Loucy (cell line): ENCODE results near the gene SNCG.
"Not testable (repeated sequence)": the region's sequence is repeated elsewhere in the genome, so short reads cannot be mapped to it uniquely, and the experiment has no call there.

Source experiments
- H2AFZ ChIP-seq: fragments of 200-600 bp; sonication (generic); 2 replicates; pipeline ENCODE4 v1.6.0; 2016; ENCODE audit warnings: antibody characterized with exemption, mild to moderate bottlenecking, low read length, moderate library complexity
- H3F3A ChIP-seq: fragments of 200-600 bp; 2 replicates; pipeline ENCODE4 v1.6.0; 2016; ENCODE audit warnings: antibody characterized with exemption, low read depth, mild to moderate bottlenecking
- H3K27me3 ChIP-seq: fragments of 200-600 bp; sonication (generic); 2 replicates; pipeline ENCODE4 v1.6.1; 2014; ENCODE audit warnings: low read length, mild to moderate bottlenecking; ENCODE audit not compliant: insufficient read depth, poor library complexity, severe bottlenecking
- H3K36me3 ChIP-seq: fragments of 200-600 bp; sonication (generic); 2 replicates; pipeline ENCODE4 v1.6.1; 2016; ENCODE audit warnings: low read length; ENCODE audit not compliant: insufficient read depth
- H3K4me1 ChIP-seq: fragments of 200-600 bp; sonication (generic); 2 replicates; pipeline ENCODE4 v1.5.1; 2014; ENCODE audit warnings: low read length, mild to moderate bottlenecking; ENCODE audit not compliant: insufficient read depth, poor library complexity, severe bottlenecking
- H3K4me2 ChIP-seq: fragments of 200-600 bp; sonication (generic); 2 replicates; pipeline ENCODE4 v1.6.0; 2014; ENCODE audit warnings: antibody characterized with exemption, low read length, low read depth, mild to moderate bottlenecking; ENCODE audit not compliant: poor library complexity, severe bottlenecking
- H3K4me3 ChIP-seq: fragments of 200-600 bp; sonication (generic); 2 replicates; pipeline ENCODE4 v1.5.1; 2014; ENCODE audit warnings: low read length, mild to moderate bottlenecking, mixed read lengths; ENCODE audit not compliant: poor library complexity, severe bottlenecking
- H3K79me2 ChIP-seq: fragments of 200-600 bp; sonication (generic); 2 replicates; pipeline ENCODE4 v1.6.1; 2014; ENCODE audit warnings: low read length; ENCODE audit not compliant: insufficient read depth
- H3K9ac ChIP-seq: fragments of 200-600 bp; sonication (generic); 2 replicates; pipeline ENCODE4 v1.6.0; 2014; ENCODE audit warnings: mild to moderate bottlenecking, low read depth, low read length, moderate library complexity; ENCODE audit not compliant: poor library complexity, severe bottlenecking
- H3K9me2 ChIP-seq: fragments of 200-600 bp; sonication (generic); replicated peaks from 2 replicates; pipeline ENCODE4 v1.6.1; 2016; ENCODE audit warnings: low read depth, low read length, mixed read lengths
- H3K9me3 ChIP-seq: fragments of 200-600 bp; sonication (generic); 2 replicates; pipeline ENCODE4 v1.6.1; 2014; ENCODE audit warnings: mild to moderate bottlenecking, antibody characterized with exemption, low read length, low read depth; ENCODE audit not compliant: insufficient read depth
- H4K20me1 ChIP-seq: fragments of 200-600 bp; sonication (generic); 2 replicates; pipeline ENCODE4 v1.6.0; 2014; ENCODE audit warnings: antibody characterized with exemption, low read length, mild to moderate bottlenecking; ENCODE audit not compliant: insufficient read depth, poor library complexity, severe bottlenecking
- EZH2phosphoT487 ChIP-seq: fragments of 200-600 bp; IDR thresholded peaks from 2 replicates; pipeline ENCODE4 v1.6.1; 2018; ENCODE audit warnings: antibody characterized with exemption, mild to moderate bottlenecking, moderate library complexity, borderline replicate concordance
- TF ChIP-seq, protein P1 (sequence below): fragments of 200-600 bp; sonication (generic); conservative IDR thresholded peaks from 2 replicates; pipeline ENCODE4 v1.5.1; 2014; ENCODE audit warnings: mild to moderate bottlenecking, antibody characterized with exemption, low read length

The SNCG gene

DNA sequence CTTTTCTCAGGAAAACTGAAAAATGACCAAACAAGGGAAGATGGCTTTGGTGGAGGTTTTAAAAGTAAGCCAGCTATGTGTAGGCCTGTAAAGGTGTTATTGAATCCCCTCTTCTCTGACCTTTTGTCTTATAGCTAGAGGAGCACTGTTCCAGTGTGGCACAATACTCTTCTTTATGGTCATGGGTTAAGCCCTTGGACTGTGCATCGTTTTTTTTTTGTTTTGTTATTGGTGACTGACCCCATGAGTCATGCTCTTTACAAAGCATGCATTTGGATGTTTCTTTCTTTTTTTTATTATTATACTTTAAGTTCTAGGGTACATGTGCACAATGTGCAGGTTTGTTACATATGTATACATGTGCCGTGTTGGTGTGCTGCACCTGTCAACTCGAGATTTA, 42.1 kb downstream of the SNCG start:
- Histone ChIP-seq H3K9me2 (no peaks in the 10 kb centered on the region), H3K9me3 (no peaks in the 10 kb centered on the region), H3K4me2 (no peak overlapping the region), H3K27me3 (no peaks in the 10 kb centered on the region), H4K20me1 (no peaks in the 10 kb centered on the region), H3K36me3 (no peaks in the 10 kb centered on the region), H3F3A (no peaks in the 10 kb centered on the region), H2AFZ (no peak overlapping the region), H3K4me1 (no peaks in the 10 kb centered on the region), H3K4me3 (no peak overlapping the region), H3K9ac (no peak overlapping the region), H3K79me2 (no peaks in the 10 kb centered on the region)
- no peak for TF ChIP-seq EZH2phosphoT487
- TF ChIP-seq, protein P1, sequence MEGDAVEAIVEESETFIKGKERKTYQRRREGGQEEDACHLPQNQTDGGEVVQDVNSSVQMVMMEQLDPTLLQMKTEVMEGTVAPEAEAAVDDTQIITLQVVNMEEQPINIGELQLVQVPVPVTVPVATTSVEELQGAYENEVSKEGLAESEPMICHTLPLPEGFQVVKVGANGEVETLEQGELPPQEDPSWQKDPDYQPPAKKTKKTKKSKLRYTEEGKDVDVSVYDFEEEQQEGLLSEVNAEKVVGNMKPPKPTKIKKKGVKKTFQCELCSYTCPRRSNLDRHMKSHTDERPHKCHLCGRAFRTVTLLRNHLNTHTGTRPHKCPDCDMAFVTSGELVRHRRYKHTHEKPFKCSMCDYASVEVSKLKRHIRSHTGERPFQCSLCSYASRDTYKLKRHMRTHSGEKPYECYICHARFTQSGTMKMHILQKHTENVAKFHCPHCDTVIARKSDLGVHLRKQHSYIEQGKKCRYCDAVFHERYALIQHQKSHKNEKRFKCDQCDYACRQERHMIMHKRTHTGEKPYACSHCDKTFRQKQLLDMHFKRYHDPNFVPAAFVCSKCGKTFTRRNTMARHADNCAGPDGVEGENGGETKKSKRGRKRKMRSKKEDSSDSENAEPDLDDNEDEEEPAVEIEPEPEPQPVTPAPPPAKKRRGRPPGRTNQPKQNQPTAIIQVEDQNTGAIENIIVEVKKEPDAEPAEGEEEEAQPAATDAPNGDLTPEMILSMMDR: no peak

DNA sequence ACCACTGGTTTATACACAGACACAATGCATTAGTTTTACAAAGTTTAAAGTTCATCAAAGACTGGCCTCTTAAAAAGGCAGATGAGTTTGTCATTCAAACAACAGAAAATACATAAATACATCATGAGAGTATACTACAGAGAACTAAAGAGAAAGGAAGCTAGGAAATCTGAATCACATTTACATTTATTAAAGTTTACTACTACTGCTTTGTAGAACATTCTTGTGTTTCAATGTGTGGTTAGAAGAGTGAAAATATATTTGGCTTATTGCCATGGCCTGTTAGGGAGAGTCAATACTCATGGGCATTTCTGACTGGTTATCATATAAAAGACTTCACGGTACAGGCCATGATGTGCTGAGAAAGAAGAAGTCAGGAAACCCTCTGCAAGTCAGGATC, 48.7 kb downstream of the SNCG start:
- H3K36me3 ChIP-seq, H3F3A ChIP-seq, H3K9ac ChIP-seq, H3K9me3 ChIP-seq, H3K4me1 ChIP-seq, H3K4me3 ChIP-seq, H2AFZ ChIP-seq, H3K4me2 ChIP-seq, H3K9me2 ChIP-seq, H4K20me1 ChIP-seq, H3K27me3 ChIP-seq, H3K79me2 ChIP-seq: not testable (repeated sequence)

DNA sequence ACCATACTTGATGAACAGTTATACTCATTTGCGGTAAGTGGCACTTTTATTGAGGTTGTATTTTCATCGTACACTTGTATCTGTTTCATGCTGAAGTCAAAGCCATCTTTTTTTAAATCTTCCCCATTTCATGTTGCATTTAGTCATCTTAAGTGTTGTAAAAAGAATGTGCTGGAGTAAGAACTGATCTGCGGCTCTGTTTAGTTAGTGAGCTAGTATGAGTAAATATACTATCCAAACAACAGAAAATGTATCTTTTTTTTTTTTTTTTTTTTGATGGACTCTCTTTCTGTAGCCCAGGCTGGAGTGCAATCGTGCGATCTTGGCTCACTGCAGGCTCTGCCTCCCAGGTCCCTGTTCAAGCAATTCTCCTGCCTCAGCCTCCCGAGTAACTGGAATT, 49.3 kb downstream of the SNCG start:
- H3K27me3 ChIP-seq, H4K20me1 ChIP-seq, H3K79me2 ChIP-seq, H3K9me3 ChIP-seq, H3K4me3 ChIP-seq, H3F3A ChIP-seq, H3K4me2 ChIP-seq, H3K9ac ChIP-seq, H2AFZ ChIP-seq, H3K36me3 ChIP-seq, H3K9me2 ChIP-seq, H3K4me1 ChIP-seq: not testable (repeated sequence)

DNA sequence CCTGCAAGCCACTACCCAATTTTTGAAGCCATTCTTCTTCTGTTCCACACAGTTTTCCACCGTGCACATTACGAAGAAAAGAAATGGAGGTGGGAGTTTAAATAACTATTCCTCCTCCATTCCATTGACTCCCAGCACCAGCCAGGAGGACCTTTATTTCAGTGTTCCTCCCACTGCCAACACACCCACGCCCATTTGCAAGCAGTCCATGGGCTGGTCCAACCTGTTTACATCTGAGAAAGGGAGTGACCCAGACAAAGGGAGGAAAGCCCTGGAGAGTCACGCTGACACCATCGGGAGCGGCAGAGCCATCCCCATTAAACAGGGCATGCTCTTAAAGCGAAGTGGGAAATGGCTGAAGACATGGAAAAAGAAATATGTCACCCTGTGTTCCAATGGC, 49.9 kb downstream of the SNCG start:
- H3K79me2 ChIP-seq, H4K20me1 ChIP-seq, H3K4me3 ChIP-seq, H3K36me3 ChIP-seq, H2AFZ ChIP-seq, H3K27me3 ChIP-seq, H3K9ac ChIP-seq, H3K4me1 ChIP-seq, H3F3A ChIP-seq, H3K9me3 ChIP-seq, H3K4me2 ChIP-seq, H3K9me2 ChIP-seq: not testable (repeated sequence)

DNA sequence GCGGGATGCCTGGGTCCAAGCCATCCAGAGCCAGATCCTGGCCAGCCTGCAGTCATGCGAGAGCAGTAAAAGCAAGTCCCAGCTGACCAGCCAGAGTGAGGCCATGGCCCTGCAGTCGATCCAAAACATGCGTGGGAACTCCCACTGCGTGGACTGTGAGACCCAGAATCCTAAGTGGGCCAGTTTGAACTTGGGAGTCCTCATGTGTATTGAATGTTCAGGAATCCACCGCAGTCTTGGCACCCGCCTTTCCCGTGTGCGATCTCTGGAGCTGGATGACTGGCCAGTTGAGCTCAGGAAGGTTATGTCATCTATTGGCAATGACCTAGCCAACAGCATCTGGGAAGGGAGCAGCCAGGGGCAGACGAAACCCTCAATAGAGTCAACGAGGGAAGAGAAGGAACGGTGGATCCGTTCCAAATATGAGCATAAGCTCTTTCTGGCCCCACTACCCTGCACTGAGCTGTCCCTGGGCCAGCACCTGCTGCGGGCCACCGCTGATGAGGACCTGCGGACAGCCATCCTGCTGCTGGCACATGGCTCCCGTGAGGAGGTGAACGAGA, 50.8 kb downstream of the SNCG start:
- H3K27me3 ChIP-seq, H3K36me3 ChIP-seq, H3K4me1 ChIP-seq, H4K20me1 ChIP-seq, H3K9me3 ChIP-seq, H3K9ac ChIP-seq, H3K79me2 ChIP-seq, H3K9me2 ChIP-seq, H3K4me3 ChIP-seq, H2AFZ ChIP-seq, H3F3A ChIP-seq, H3K4me2 ChIP-seq: not testable (repeated sequence)
